WERI-Rb-1 (cell line): ENCODE measurements around the gene SOD1.

Source experiments
- DNase-seq: peaks from one replicate; pipeline ENCODE4 v3.0.0-alpha.2; 2020
- H3K27ac ChIP-seq: fragments of 250-450 bp; sonication (Bioruptor Pico); 2 replicates; pipeline ENCODE4 v1.5.1; 2020; ENCODE audit warnings: mild to moderate bottlenecking, moderate library complexity
- H3K27me3 ChIP-seq: fragments of 250-450 bp; sonication (Bioruptor Pico); 2 replicates; pipeline ENCODE4 v1.5.1; 2021; ENCODE audit warnings: mild to moderate bottlenecking, low read depth, moderate library complexity; ENCODE audit not compliant: insufficient read depth, severe bottlenecking
- H3K36me3 ChIP-seq: fragments of 250-450 bp; sonication (Bioruptor Pico); 2 replicates; pipeline ENCODE4 v1.5.1; 2020; ENCODE audit warnings: mild to moderate bottlenecking, moderate library complexity
- H3K4me3 ChIP-seq: 2 replicates; pipeline ENCODE4 v1.5.1; 2011; ENCODE audit warnings: low read depth, mild to moderate bottlenecking, control low read depth, low read length
- H3K9me3 ChIP-seq: fragments of 250-450 bp; sonication (Bioruptor Pico); 2 replicates; pipeline ENCODE4 v1.5.1; 2021; ENCODE audit warnings: mild to moderate bottlenecking, moderate library complexity; ENCODE audit not compliant: severe bottlenecking
- TF ChIP-seq, protein P1 (sequence below): IDR thresholded peaks from 2 replicates; pipeline ENCODE4 v1.5.1; 2011; ENCODE audit warnings: low read depth, mild to moderate bottlenecking, control low read depth, inconsistent platforms, low read length

The SOD1 gene

DNA sequence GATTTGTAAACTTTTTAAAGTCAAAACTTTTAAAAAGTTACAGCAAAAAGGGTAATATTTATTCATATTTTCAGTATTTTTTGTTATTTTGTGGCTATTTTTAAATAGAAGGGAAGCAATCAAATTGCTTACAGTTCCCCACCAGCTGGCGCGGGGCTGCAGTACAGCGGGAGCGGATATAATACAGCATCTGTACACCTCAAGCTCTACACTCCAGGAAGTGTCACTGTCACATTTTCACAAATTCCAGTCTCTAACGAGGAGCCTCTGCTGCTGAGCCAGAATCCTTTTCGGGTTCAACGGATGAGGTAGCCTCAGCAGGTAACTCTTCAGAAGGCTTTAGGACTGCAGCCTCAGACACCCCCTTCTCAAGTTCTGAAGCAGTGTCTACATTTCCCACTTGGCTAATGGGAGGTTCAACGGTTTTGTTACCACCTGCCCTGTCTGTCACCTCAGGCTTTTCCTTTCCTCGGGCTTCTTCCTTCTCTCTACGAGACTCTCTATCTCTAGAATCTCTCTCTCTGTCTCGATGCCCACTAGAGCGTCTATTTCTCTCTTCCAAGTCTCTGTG, 11.7 kb downstream of the SOD1 start:
- Histone ChIP-seq H3K27ac (no peak overlapping the region), H3K36me3 (peaks cover 63% of the 10 kb centered on the region), H3K27me3 (no peaks in the 10 kb centered on the region), H3K9me3 (no peaks in the 10 kb centered on the region), H3K4me3 (no peak overlapping the region)
- no peak for DNase-seq
- TF ChIP-seq, protein P1, sequence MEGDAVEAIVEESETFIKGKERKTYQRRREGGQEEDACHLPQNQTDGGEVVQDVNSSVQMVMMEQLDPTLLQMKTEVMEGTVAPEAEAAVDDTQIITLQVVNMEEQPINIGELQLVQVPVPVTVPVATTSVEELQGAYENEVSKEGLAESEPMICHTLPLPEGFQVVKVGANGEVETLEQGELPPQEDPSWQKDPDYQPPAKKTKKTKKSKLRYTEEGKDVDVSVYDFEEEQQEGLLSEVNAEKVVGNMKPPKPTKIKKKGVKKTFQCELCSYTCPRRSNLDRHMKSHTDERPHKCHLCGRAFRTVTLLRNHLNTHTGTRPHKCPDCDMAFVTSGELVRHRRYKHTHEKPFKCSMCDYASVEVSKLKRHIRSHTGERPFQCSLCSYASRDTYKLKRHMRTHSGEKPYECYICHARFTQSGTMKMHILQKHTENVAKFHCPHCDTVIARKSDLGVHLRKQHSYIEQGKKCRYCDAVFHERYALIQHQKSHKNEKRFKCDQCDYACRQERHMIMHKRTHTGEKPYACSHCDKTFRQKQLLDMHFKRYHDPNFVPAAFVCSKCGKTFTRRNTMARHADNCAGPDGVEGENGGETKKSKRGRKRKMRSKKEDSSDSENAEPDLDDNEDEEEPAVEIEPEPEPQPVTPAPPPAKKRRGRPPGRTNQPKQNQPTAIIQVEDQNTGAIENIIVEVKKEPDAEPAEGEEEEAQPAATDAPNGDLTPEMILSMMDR, result no peak

DNA sequence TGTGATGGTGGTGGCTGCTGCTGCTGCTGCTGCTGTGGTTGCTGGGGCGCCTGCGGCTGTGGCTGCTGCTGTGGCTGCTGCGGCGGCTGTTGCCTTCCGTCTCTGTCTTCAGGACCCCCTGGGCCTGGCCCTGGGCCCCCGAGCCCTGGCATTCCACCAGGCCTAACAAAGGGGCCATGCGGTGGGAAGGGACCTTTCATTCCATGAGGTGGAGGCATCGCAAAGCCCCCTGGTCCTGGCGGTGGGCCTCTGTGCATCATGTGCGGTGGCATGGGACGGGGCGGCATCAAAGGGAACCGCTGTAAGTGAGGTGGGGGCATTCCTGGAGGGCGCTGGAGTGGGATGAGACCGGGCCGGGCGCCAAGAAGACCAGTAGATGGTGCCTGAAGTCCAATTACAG, 12.4 kb downstream of the SOD1 start:
- TF ChIP-seq, protein P1, result no peak
- H3K27me3 ChIP-seq, result no peaks in the 10 kb centered on the region
- H3K27ac ChIP-seq, result no peak overlapping the region
- no peaks in the 10 kb centered on the region for H3K9me3 ChIP-seq
- DNase-seq, result no peak
- peaks cover 56% of the 10 kb centered on the region for H3K36me3 ChIP-seq
- no peak overlapping the region for H3K4me3 ChIP-seq

DNA sequence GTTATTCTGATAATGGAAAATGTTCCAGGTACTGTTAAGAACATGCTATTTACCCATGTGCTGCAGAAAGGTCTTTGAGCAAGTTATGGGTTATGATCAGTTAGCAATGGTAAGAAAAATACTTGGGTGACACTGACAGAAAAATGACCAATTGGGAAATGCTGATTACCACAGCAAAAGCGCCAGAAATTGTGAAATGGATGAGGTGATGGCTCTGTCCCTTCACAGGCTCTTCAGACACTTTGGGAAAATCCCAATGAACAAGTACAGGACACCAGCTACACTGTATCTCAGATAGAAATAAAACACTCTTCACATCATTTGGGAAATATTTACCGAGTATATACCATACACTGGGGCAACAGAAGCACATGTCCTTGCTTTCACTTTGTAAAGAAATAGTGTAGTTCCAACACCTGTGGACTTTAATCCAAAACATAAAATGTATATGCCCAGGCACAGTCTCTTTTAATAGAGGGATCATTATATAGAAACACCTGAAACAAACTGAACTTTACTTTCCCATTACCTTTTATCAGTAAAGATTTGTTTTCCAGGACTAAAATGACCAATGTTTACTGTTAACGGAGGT, 13.9 kb downstream of the SOD1 start:
- Histone ChIP-seq H3K36me3 (peaks cover 45% of the 10 kb centered on the region), H3K4me3 (no peak overlapping the region), H3K27ac (no peak overlapping the region), H3K27me3 (no peaks in the 10 kb centered on the region), H3K9me3 (no peaks in the 10 kb centered on the region)
- TF ChIP-seq, protein P1, result no peak
- DNase-seq, result no peak

DNA sequence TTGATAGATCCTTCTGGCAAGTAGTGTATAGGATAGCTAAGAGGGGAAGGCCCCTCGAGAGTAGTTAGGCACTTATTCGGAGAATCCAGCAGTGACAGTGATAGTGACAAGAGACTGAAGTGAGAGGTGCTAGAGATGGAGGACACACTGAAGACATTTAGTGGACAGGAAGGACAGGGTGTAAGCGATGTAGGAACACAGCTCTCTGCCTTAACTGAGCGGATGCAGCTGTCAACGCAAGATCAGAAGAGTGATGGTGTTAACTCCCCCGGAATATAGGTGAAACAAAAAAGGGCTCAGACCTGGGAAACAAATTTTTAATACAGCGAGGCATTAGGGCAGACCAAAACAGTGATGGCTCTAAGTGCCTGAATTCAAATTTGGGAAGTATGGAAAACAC, 15.8 kb downstream of the SOD1 start:
- no peak for DNase-seq
- no peaks in the 10 kb centered on the region for H3K9me3 ChIP-seq
- no peak overlapping the region for H3K4me3 ChIP-seq
- no peak overlapping the region for H3K27ac ChIP-seq
- H3K36me3 ChIP-seq, result peaks cover 39% of the 10 kb centered on the region
- TF ChIP-seq, protein P1, result no peak
- no peaks in the 10 kb centered on the region for H3K27me3 ChIP-seq

DNA sequence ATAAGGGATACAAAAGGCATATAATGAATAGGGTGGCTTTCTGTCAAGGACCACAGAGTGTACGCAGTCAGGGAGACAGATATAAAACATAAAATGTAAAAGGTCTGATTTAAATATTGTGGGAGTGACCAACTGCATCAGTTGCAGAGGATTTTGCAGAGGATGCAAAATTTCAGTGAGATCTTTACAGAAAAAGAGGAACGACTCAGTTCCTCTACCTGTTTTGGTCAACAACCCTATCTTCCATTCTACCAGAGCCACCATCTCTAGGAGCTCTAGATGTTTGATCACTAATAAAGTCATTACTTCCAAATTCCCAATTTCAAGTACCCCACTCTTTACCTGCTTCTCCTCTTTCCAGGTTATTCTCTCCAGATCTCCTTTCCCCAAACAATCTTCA, 16.5 kb downstream of the SOD1 start:
- TF ChIP-seq, protein P1, result no peak
- DNase-seq, result no peak
- Histone ChIP-seq H3K27me3 (no peaks in the 10 kb centered on the region), H3K9me3 (no peaks in the 10 kb centered on the region), H3K27ac (no peak overlapping the region), H3K4me3 (no peak overlapping the region), H3K36me3 (peaks cover 38% of the 10 kb centered on the region)

DNA sequence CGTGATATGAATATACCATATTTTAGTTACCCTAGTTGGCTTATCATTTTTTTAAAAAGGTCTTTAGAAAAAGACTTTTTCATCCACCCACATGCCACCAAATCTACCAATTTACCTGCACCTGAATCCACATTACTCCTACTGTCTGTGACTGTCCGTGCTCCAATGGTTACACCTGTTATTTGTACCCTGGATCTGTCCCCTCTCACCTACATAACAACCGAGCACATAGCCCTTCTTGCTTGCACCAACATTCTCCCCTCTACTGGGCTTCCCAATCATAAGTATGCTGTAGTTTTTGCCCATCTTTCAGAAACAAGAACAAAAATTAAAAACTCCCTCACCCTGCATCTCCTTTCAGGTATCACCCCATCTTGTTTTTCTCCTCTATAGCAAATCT, 17.6 kb downstream of the SOD1 start:
- H3K36me3 ChIP-seq, result peaks cover 33% of the 10 kb centered on the region
- no peak for DNase-seq
- no peaks in the 10 kb centered on the region for H3K27me3 ChIP-seq
- no peak overlapping the region for H3K27ac ChIP-seq
- no peaks in the 10 kb centered on the region for H3K9me3 ChIP-seq
- TF ChIP-seq, protein P1, result no peak
- no peak overlapping the region for H3K4me3 ChIP-seq
